ENCODE results near the gene KLHL36. TPM values are rescaled to one million over a fixed set of nuclear protein-coding genes. Genes with fewer than 3 reads are reported as not detected.
A peak's percentile ranks its signal among the peaks of the same experiment; 100 is the strongest.

KLHL36 gene
- total RNA-seq, 1 experiment from 2014 or later = 36.7 TPM

- no peaks in the 10 kb centered on the region for H3K79me2 ChIP-seq (ENCODE audit: insufficient read depth, low read length)
- no peaks in the 10 kb centered on the region for H3K23me2 ChIP-seq (ENCODE audit: insufficient read length, low read depth, low read length, poor library complexity, severe bottlenecking)
- no peaks in the 10 kb centered on the region for H3K27me3 ChIP-seq (ENCODE audit: insufficient read depth, low read length)
- no peaks in the 10 kb centered on the region for H4K20me1 ChIP-seq (ENCODE audit: control insufficient read depth, insufficient read depth, insufficient read length)
- no peaks in the 10 kb centered on the region; the same call in 1 of the 2 replicates for H3K27me3 Mint-ChIP-seq (ENCODE audit: low read depth)
- H3K27ac Mint-ChIP-seq = no peak overlapping the region
- DNase-seq = no peak
- H2BK20ac ChIP-seq (ENCODE audit: low read depth, low read length, poor library complexity, severe bottlenecking) = no peak overlapping the region
- H3K9me3 Mint-ChIP-seq = no peaks in the 10 kb centered on the region
- H2BK15ac ChIP-seq (ENCODE audit: low read depth, low read length) = no peak overlapping the region
- peak overlapping the region; percentile 98 for H4K8ac ChIP-seq (replicated peaks; ENCODE audit: insufficient read length, low read depth, low read length)
- H3K4me3 Mint-ChIP-seq = no peak overlapping the region
- H3K23ac ChIP-seq (ENCODE audit: insufficient read length, low read depth, low read length) = no peak overlapping the region
- H3K36me3 Mint-ChIP-seq (ENCODE audit: insufficient read depth in 1 of 3, low read depth in 3 of 3) = no peaks in the 10 kb centered on the region
- H4K5ac ChIP-seq (ENCODE audit: insufficient read length, low read depth, low read length) = peak overlapping the region; percentile 58
- H3K56ac ChIP-seq (ENCODE audit: insufficient read length, low read depth, low read length) = no peak overlapping the region
- peaks cover 7 to 20% of the 10 kb centered on the region in 2 experiments for H3K4me1 Mint-ChIP-seq
- no peaks in the 10 kb centered on the region for H3K79me1 ChIP-seq (ENCODE audit: insufficient read depth, low read depth, low read length, poor library complexity, severe bottlenecking)
- no CpG with 5 or more reads among the region's 5 CpGs for WGBS (ENCODE audit: extremely low coverage, insufficient read length, low lambda C conversion rate)
- H4K91ac ChIP-seq (ENCODE audit: insufficient read length, low read depth, low read length) = no peak overlapping the region
- H3K14ac ChIP-seq (ENCODE audit: insufficient read depth, low read length) = peak overlapping the region; percentile 45; the same call in 1 of the 2 replicates
- H3T11ph ChIP-seq (ENCODE audit: low read length) = no peak overlapping the region
- H3K4me2 ChIP-seq (ENCODE audit: insufficient read depth, insufficient read length, low read length) = no peak overlapping the region
- H3K18ac ChIP-seq (ENCODE audit: insufficient read length, low read depth, low read length) = peak overlapping the region; percentile 63
- H2AFZ ChIP-seq (ENCODE audit: low read length) = peak overlapping the region; percentile 85
- no peak overlapping the region for H2BK5ac ChIP-seq (ENCODE audit: insufficient read length, low read length)
- H2BK120ac ChIP-seq (ENCODE audit: low read depth, low read length, poor library complexity, severe bottlenecking) = no peak overlapping the region
- TF ChIP-seq CTCF (conservative IDR thresholded peaks at IDR 0.05) = no peak
- H3K4me1 ChIP-seq (ENCODE audit: insufficient read depth, low read length) = no peaks in the 10 kb centered on the region; the same call in 1 of the 2 replicates
- H2BK12ac ChIP-seq (ENCODE audit: insufficient read length, low read depth, low read length) = no peak overlapping the region
- H3K4ac ChIP-seq (ENCODE audit: low read depth, low read length) = no peak overlapping the region
- H2AK5ac ChIP-seq (ENCODE audit: insufficient read length, low read length) = no peak overlapping the region
- H3K9me3 ChIP-seq (ENCODE audit: control insufficient read depth, low read depth, low read length) = no peaks in the 10 kb centered on the region
- peak overlapping the region; percentile 31 for H3K9ac ChIP-seq (ENCODE audit: extremely low read depth, insufficient read length, low read length)
- H3K27ac ChIP-seq (ENCODE audit: insufficient read length, low read depth, low read length) = no peak overlapping the region
Measured at GRCh38 chr16:84630009-84630408, 18.3 kb upstream of the KLHL36 start.
